IMR-90 (cell line): ENCODE measurements around the gene EHHADH. TPM values are rescaled to one million over a fixed set of nuclear protein-coding genes. Genes with fewer than 3 reads are reported as not detected.

Source experiments
- ATAC-seq: fragments of 200-7000 bp; cut with Tn5 transposase; 2 replicates; pipeline ENCODE4 v1.9.1; 2020; ENCODE audit warnings: low read depth, mild to moderate bottlenecking, moderate library complexity
- BruUV-seq: library from RNA; stranded (reverse); fragments of 400-500 nt; replicated peaks from 2 replicates; lab custom pipeline; 2021; lab: Mats Ljungman, UMichigan
- CTCF ChIA-PET: fragments of 300-600 bp; formaldehyde crosslinking; extraction: SDS; loops from one replicate; lab custom pipeline; 2021; ENCODE audit warnings: antibody characterized with exemption; lab: Yijun Ruan, JAX
- POLR2A ChIA-PET: fragments of 300-600 bp; sonication (Branson Sonifier 250); formaldehyde crosslinking; loops from one replicate; lab custom pipeline; 2022; ENCODE audit warnings: antibody characterized with exemption; ENCODE audit not compliant: unreplicated experiment; lab: Charles Lee
- DNase-seq: peaks from one replicate; pipeline ENCODE4 v3.0.0; 2013
- H2AFZ ChIP-seq: replicated peaks from 2 replicates; pipeline ENCODE3; 2013; ENCODE audit warnings: low read length, mild to moderate bottlenecking; ENCODE audit not compliant: poor library complexity
- H2AK5ac ChIP-seq: 2 replicates; pipeline ENCODE4 v1.6.1; 2013; ENCODE audit warnings: low read depth, low read length, inconsistent platforms
- H2AK9ac ChIP-seq: replicated peaks from 2 replicates; pipeline ENCODE3; 2013; ENCODE audit warnings: mild to moderate bottlenecking, low read depth, low read length, moderate library complexity; ENCODE audit not compliant: poor library complexity
- H2BK120ac ChIP-seq: 2 replicates; pipeline ENCODE4 v1.6.1; 2013; ENCODE audit warnings: low read depth, low read length, inconsistent platforms
- H2BK15ac ChIP-seq: 3 replicates; pipeline ENCODE4 v1.6.1; 2013; ENCODE audit warnings: low read depth, low read length, inconsistent platforms
- H2BK20ac ChIP-seq: 2 replicates; pipeline ENCODE4 v1.6.1; 2013; ENCODE audit warnings: low read depth, mild to moderate bottlenecking, inconsistent platforms, low read length, moderate library complexity
- H2BK5ac ChIP-seq: 2 replicates; pipeline ENCODE4 v1.6.1; 2013; ENCODE audit warnings: mild to moderate bottlenecking, low read depth, low read length, inconsistent platforms; ENCODE audit not compliant: poor library complexity, severe bottlenecking
- H3K14ac ChIP-seq: replicated peaks from 2 replicates; pipeline ENCODE4 v1.6.1; 2013; ENCODE audit warnings: low read depth, low read length, inconsistent platforms
- H3K18ac ChIP-seq: 2 replicates; pipeline ENCODE4 v1.6.1; 2013; ENCODE audit warnings: low read depth, low read length, control low read depth
- H3K23ac ChIP-seq: 2 replicates; pipeline ENCODE4 v1.6.1; 2013; ENCODE audit warnings: low read depth, low read length, inconsistent platforms
- H3K27ac ChIP-seq: 2 replicates; pipeline ENCODE4 v1.5.1; 2013; ENCODE audit warnings: mild to moderate bottlenecking, control low read depth, low read length; ENCODE audit not compliant: insufficient read depth
- H3K27me3 ChIP-seq: 2 replicates; pipeline ENCODE4 v1.6.1; 2013; ENCODE audit warnings: low read length; ENCODE audit not compliant: control insufficient read depth, insufficient read depth
- H3K36me3 ChIP-seq: 2 replicates; pipeline ENCODE4 v1.6.1; 2013; ENCODE audit warnings: low read length, mixed read lengths; ENCODE audit not compliant: control insufficient read depth, insufficient read depth
- H3K4ac ChIP-seq: 2 replicates; pipeline ENCODE4 v1.6.1; 2013; ENCODE audit warnings: low read depth, low read length, inconsistent platforms
- H3K4me1 ChIP-seq: 2 replicates; pipeline ENCODE4 v1.6.1; 2013; ENCODE audit warnings: low read length, mixed read lengths; ENCODE audit not compliant: control insufficient read depth, insufficient read depth
- H3K4me2 ChIP-seq: 2 replicates; pipeline ENCODE4 v1.6.1; 2013; ENCODE audit warnings: low read depth, mild to moderate bottlenecking, control low read depth, low read length, moderate library complexity
- H3K4me3 ChIP-seq: 2 replicates; pipeline ENCODE4 v1.5.1; 2013; ENCODE audit warnings: low read depth, mild to moderate bottlenecking, control low read depth, low read length, moderate library complexity; ENCODE audit not compliant: insufficient read depth
- H3K56ac ChIP-seq: 2 replicates; pipeline ENCODE4 v1.6.1; 2013; ENCODE audit warnings: low read length, inconsistent platforms; ENCODE audit not compliant: insufficient read depth; ENCODE audit errors: extremely low read depth
- H3K79me1 ChIP-seq, 2 experiments: 2 replicates each; pipeline ENCODE4 v1.6.1; 2013; ENCODE audit warnings: low read length in 2 of 2, inconsistent platforms in 1 of 2, low read depth in 1 of 2
- H3K9ac ChIP-seq: 2 replicates; pipeline ENCODE4 v1.6.1; 2013; ENCODE audit warnings: low read depth, low read length, control low read depth
- H3K9me1 ChIP-seq: 2 replicates; pipeline ENCODE4 v1.6.1; 2013; ENCODE audit warnings: low read length, inconsistent platforms; ENCODE audit not compliant: insufficient read depth
- H3K9me3 ChIP-seq: 2 replicates; pipeline ENCODE4 v1.6.1; 2013; ENCODE audit warnings: low read length; ENCODE audit not compliant: control insufficient read depth, insufficient read depth
- H4K20me1 ChIP-seq: 2 replicates; pipeline ENCODE4 v1.6.1; 2013; ENCODE audit warnings: low read length, inconsistent platforms; ENCODE audit not compliant: insufficient read depth
- H4K5ac ChIP-seq: 2 replicates; pipeline ENCODE4 v1.6.1; 2013; ENCODE audit warnings: mild to moderate bottlenecking, low read depth, low read length, control low read depth
- H4K8ac ChIP-seq, 2 experiments: 2 replicates each; pipeline ENCODE4 v1.6.1; 2013; ENCODE audit warnings: low read depth in 2 of 2, low read length in 2 of 2, control low read depth in 1 of 2, inconsistent platforms in 1 of 2
- H4K91ac ChIP-seq: 2 replicates; pipeline ENCODE4 v1.6.1; 2013; ENCODE audit warnings: low read depth, low read length, inconsistent platforms; ENCODE audit not compliant: insufficient read depth
- BHLHE40 ChIP-seq: fragments of 150-350 bp; IDR thresholded peaks from 2 replicates; pipeline ENCODE4 v1.6.1; 2016; ENCODE audit warnings: mild to moderate bottlenecking, low read depth, low read length
- CEBPB ChIP-seq: IDR thresholded peaks from 2 replicates; pipeline ENCODE4 v1.6.1; 2012; ENCODE audit warnings: low read depth, low read length, improper control_type of control experiment
- CHD1 ChIP-seq: IDR thresholded peaks from 2 replicates; pipeline ENCODE4 v1.6.1; 2012; ENCODE audit warnings: low read depth, low read length, improper control_type of control experiment
- CTCF ChIP-seq: conservative IDR thresholded peaks from 2 replicates; pipeline ENCODE4 v1.5.1; 2012; ENCODE audit warnings: mild to moderate bottlenecking, low read depth, low read length, improper control_type of control experiment
- FOS ChIP-seq: fragments of 150-350 bp; IDR thresholded peaks from 2 replicates; pipeline ENCODE4 v1.6.1; 2016; ENCODE audit warnings: low read depth, low read length
- MAFK ChIP-seq: IDR thresholded peaks from 2 replicates; pipeline ENCODE4 v1.6.1; 2012; ENCODE audit warnings: low read depth, low read length, improper control_type of control experiment
- MAZ ChIP-seq: IDR thresholded peaks from 2 replicates; pipeline ENCODE4 v1.6.1; 2012; ENCODE audit warnings: low read depth, mild to moderate bottlenecking, low read length, improper control_type of control experiment, moderate library complexity, borderline replicate concordance
- MXI1 ChIP-seq: IDR thresholded peaks from 2 replicates; pipeline ENCODE4 v1.6.1; 2012; ENCODE audit warnings: low read depth, mild to moderate bottlenecking, low read length, moderate library complexity, borderline replicate concordance
- NFE2L2 ChIP-seq: fragments of 150-350 bp; IDR thresholded peaks from 2 replicates; pipeline ENCODE4 v1.6.1; 2016; ENCODE audit warnings: low read depth, mild to moderate bottlenecking, low read length
- POLR2A ChIP-seq: IDR thresholded peaks from 2 replicates; pipeline ENCODE4 v1.6.1; 2012; ENCODE audit warnings: mild to moderate bottlenecking, low read depth, low read length
- RAD21 ChIP-seq: IDR thresholded peaks from 2 replicates; pipeline ENCODE4 v1.6.1; 2012; ENCODE audit warnings: low read length, improper control_type of control experiment
- RCOR1 ChIP-seq: IDR thresholded peaks from 2 replicates; pipeline ENCODE4 v1.6.1; 2012; ENCODE audit warnings: mild to moderate bottlenecking, low read length, improper control_type of control experiment; ENCODE audit not compliant: insufficient replicate concordance
- RFX5 ChIP-seq: IDR thresholded peaks from 2 replicates; pipeline ENCODE4 v1.8.0; 2012; ENCODE audit warnings: low read depth, mild to moderate bottlenecking, low read length, moderate library complexity
- SMC3 ChIP-seq: fragments of 150-350 bp; IDR thresholded peaks from 2 replicates; pipeline ENCODE4 v1.6.1; 2016; ENCODE audit warnings: low read depth, mild to moderate bottlenecking, antibody characterized with exemption, low read length, moderate library complexity
- USF2 ChIP-seq: fragments of 150-350 bp; IDR thresholded peaks from 2 replicates; pipeline ENCODE4 v1.6.1; 2017; ENCODE audit warnings: mild to moderate bottlenecking, antibody characterized with exemption, low read length, low read depth
- WGBS, 2 experiments: methylation state at CpG; one replicate each; pipeline versions ENCODE4 v1.1.5 to v1.1.7; 2013; ENCODE audit warnings: missing lambda C conversion rate in 2 of 2; ENCODE audit not compliant: insufficient read length in 1 of 2; ENCODE audit errors: extremely low coverage in 2 of 2; 5-methylcytosine and 5-hydroxymethylcytosine counted together
- dilution Hi-C: fragments of 300-500 bp; cut with HindIII; formaldehyde crosslinking; loops from one replicate; pipeline ENCODE4 v1.14.3; 2018; ENCODE audit warnings: low sequenced_read_pairs; ENCODE audit not compliant: unreplicated experiment
- in situ Hi-C: fragments of 300-500 bp; cut with MboI; formaldehyde crosslinking; loops from 3 replicates; pipeline ENCODE4 v1.14.3; 2019; ENCODE audit warnings: low sequenced_read_pairs, inconsistent platforms, mixed read lengths
- intact Hi-C: fragments of 100-400 bp; cut with micrococcal nuclease; formaldehyde crosslinking; loops from 2 replicates; pipeline ENCODE4 v1.10.0; 2022
- polyA plus RNA-seq, 3 experiments: library from polyadenylated mRNA; depleted of rRNA; stranded (reverse); fragments of >200 nt; gene quantifications; 2 replicates each; pipeline ENCODE4 v1.2.3, GENCODE V29; 2012; ENCODE audit warnings: low replicate concordance in 1 of 3
- total RNA-seq: library from RNA; depleted of rRNA; stranded (reverse); fragments of >200 nt; gene quantifications from 2 replicates; pipeline ENCODE4 v1.2.3, GENCODE V29; 2012
- TF ChIP-seq, protein P1 (sequence below): fragments of 150-350 bp; IDR thresholded peaks from 2 replicates; pipeline ENCODE4 v1.6.1; 2016; ENCODE audit warnings: low read depth, mild to moderate bottlenecking, low read length, moderate library complexity, borderline replicate concordance

Gene EHHADH
- total and polyA plus RNA-seq, 2 of the 4 experiments (the other 2 are of a cell fraction), result 2.0 to 4.7 TPM

GRCh38 chr3:185145511-185145910 lies 108.3 kb downstream of the EHHADH start:
- Histone ChIP-seq H2BK5ac (no peak overlapping the region), H3K14ac (no peak overlapping the region), H2BK15ac (no peak overlapping the region), H3K4ac (no peak overlapping the region), H3K27me3 (peaks cover 4% of the 10 kb centered on the region), H3K4me3 (no peak overlapping the region), H3K56ac (no peak overlapping the region), H4K20me1 (no peaks in the 10 kb centered on the region), H3K4me2 (no peak overlapping the region), H2AK5ac (no peak overlapping the region), H3K27ac (no peak overlapping the region), H4K91ac (no peak overlapping the region), H3K23ac (no peak overlapping the region), H4K5ac (no peak overlapping the region), H3K4me1 (no peaks in the 10 kb centered on the region), H3K9me1 (no peaks in the 10 kb centered on the region; the same call in 1 of the 2 replicates), H2AK9ac (no peak overlapping the region), H2BK120ac (no peak overlapping the region), H2AFZ (no peak overlapping the region), H4K8ac (no peak overlapping the region), H3K9me3 (no peaks in the 10 kb centered on the region), H2BK20ac (no peak overlapping the region), H3K36me3 (no peaks in the 10 kb centered on the region), H3K18ac (no peak overlapping the region), H3K79me1 (no peaks in the 10 kb centered on the region), H3K9ac (no peak overlapping the region)
- ChIA-PET POLR2A (no interaction called here), CTCF (no interaction called here)
- no peak for DNase-seq
- intact Hi-C loops (no loop called here), dilution Hi-C loops (no loop called here), in situ Hi-C loops (no loop called here)
- no CpG with 5 or more reads among the region's 6 CpGs for WGBS, 2 experiments
- no peak for ATAC-seq
- TF ChIP-seq SMC3 (no peak), MAFK (no peak), BHLHE40 (no peak), FOS (no peak), NFE2L2 (no peak), CTCF (no peak), USF2 (no peak), CEBPB (no peak), POLR2A (no peak), RAD21 (no peak), CHD1 (no peak), MAZ (no peak), MXI1 (no peak), RCOR1 (no peak), RFX5 (no peak)
- TF ChIP-seq, protein P1, sequence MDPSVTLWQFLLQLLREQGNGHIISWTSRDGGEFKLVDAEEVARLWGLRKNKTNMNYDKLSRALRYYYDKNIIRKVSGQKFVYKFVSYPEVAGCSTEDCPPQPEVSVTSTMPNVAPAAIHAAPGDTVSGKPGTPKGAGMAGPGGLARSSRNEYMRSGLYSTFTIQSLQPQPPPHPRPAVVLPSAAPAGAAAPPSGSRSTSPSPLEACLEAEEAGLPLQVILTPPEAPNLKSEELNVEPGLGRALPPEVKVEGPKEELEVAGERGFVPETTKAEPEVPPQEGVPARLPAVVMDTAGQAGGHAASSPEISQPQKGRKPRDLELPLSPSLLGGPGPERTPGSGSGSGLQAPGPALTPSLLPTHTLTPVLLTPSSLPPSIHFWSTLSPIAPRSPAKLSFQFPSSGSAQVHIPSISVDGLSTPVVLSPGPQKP, result no peak
- BruUV-seq, result no TSS peak
